ENCODE results near the gene GRIK3. TPM values are rescaled to one million over a fixed set of nuclear protein-coding genes. Genes with fewer than 3 reads are reported as not detected.

GRIK3 gene
- total and polyA plus RNA-seq, 8 donors: under 0.01 to 4.9 (median 0.46) TPM; not detected in 1

DNA sequence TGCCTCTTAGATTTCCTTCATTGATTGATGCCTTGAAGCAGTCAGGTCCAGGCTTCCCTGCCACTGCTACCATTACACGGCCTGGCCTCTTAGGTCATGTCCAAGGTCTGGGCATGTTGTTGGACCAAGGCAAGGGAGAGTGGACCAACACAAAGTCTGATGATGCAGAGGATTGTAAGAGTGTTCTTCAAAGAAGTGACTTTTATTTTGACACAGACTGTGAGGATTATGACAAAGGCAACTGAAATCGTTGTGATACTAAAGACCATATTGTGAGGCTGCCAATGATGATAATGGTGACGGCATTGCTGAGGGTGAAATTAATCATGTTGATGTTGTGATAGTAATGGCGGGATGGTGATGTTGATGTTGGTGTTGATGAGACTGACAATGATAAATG lies 149.5 kb downstream of the GRIK3 start:
- Histone ChIP-seq H3K4me1 (no peaks in the 10 kb centered on the region), H3K27ac (no peak overlapping the region), H3K4me3 (no peak overlapping the region), H3K27me3 (peaks cover 0 to 28% (median 0%) of the 10 kb centered on the region in 3 donors), H3K9me3 (no peaks in the 10 kb centered on the region), H3K36me3 (no peaks in the 10 kb centered on the region)
- TF ChIP-seq EP300 (IDR thresholded peaks at IDR 0.05): no peak
- no peak for TF ChIP-seq POLR2A (IDR thresholded peaks at IDR 0.05)
- TF ChIP-seq, protein P1, sequence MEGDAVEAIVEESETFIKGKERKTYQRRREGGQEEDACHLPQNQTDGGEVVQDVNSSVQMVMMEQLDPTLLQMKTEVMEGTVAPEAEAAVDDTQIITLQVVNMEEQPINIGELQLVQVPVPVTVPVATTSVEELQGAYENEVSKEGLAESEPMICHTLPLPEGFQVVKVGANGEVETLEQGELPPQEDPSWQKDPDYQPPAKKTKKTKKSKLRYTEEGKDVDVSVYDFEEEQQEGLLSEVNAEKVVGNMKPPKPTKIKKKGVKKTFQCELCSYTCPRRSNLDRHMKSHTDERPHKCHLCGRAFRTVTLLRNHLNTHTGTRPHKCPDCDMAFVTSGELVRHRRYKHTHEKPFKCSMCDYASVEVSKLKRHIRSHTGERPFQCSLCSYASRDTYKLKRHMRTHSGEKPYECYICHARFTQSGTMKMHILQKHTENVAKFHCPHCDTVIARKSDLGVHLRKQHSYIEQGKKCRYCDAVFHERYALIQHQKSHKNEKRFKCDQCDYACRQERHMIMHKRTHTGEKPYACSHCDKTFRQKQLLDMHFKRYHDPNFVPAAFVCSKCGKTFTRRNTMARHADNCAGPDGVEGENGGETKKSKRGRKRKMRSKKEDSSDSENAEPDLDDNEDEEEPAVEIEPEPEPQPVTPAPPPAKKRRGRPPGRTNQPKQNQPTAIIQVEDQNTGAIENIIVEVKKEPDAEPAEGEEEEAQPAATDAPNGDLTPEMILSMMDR (IDR thresholded peaks at IDR 0.05): no peak
- no peak for TF ChIP-seq POLR2AphosphoS5 (IDR thresholded peaks at IDR 0.05)
- DNase-seq: no peak
- 66 to 76% (median 68%) methylated on average over 4 of the region's 4 CpGs for WGBS, 5 donors
- intact Hi-C loops (cut with DNase I; ENCODE audit: low total_unique reads): no loop called here

DNA sequence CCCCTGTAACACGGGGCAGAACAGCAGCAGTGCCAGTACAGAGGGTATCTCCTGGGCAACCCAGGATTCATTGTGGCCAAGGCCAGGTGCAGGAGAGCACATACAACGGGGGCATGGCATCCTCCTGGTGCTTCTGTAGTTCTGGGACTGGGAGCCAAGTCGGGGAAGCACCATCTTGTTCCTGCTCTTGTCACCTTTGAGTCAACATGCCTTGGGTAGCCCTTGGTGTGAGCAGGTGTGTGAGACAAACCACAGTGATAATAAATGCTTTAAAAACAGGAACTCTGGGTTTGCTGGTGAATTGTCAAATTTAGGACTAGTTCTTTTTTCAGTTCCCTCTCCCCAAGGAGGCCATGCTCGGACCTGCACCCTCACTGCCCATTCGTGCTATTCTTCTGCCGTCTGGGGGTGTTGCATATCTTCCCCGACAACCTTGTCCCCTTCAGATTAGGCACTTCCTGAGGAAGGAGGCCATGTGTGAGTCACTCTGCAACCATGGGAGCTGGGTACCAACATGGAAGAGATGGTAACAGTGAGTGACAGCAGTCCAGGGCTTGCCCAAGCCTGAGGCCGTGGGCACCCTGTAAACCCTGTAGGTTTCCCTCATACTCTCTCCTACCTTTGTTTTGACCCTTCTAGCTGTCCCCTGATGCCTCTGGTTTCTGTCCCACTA lies 150.2 kb downstream of the GRIK3 start:
- 61 to 80% (median 72%) methylated on average over 8 of the region's 8 CpGs for WGBS, 5 donors
- intact Hi-C loops (cut with DNase I; ENCODE audit: low total_unique reads): no loop called here

DNA sequence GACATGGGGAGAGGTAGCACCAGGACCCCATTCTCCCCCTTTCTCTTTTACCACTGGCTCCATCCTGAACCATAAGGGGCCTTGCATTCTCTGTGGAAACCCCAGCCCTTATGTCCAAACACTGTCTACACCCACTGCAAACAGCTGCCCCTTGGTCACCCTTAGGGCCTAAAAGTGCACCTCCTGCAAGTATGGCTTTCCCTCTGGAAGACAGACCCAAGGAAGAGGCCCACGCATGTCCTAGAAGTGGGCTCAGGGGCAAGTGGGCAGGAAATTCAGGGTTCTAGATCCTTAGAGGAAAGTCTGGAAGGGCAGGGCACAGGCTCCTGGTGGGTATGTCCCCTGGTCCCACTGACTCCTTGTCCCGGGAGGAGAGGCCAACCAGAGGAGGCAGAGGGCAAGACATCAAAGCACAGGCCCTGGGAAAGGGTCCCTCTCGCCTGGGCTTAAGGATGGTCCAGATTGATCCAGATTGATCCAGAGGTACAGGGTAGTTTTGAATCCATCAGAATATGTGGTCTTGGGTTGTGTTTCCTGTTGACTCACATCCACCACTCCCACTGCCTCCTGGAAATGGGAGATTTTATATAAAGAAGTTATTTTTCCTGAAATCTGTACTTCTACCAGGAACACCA lies 150.9 kb downstream of the GRIK3 start:
- H3K27ac ChIP-seq: no peak overlapping the region
- no peak overlapping the region for H3K4me3 ChIP-seq
- intact Hi-C loops (cut with DNase I; ENCODE audit: low total_unique reads): no loop called here
- H3K9me3 ChIP-seq: no peaks in the 10 kb centered on the region
- peak in 1 of 2 donors; percentile 9 for DNase-seq
- H3K36me3 ChIP-seq: no peaks in the 10 kb centered on the region
- H3K4me1 ChIP-seq: no peaks in the 10 kb centered on the region
- no peak for TF ChIP-seq EP300 (IDR thresholded peaks at IDR 0.05)
- no peak for TF ChIP-seq POLR2A (IDR thresholded peaks at IDR 0.05)
- no peak for TF ChIP-seq POLR2AphosphoS5 (IDR thresholded peaks at IDR 0.05)
- TF ChIP-seq, protein P1 (IDR thresholded peaks at IDR 0.05): no peak
- H3K27me3 ChIP-seq: peaks cover 0 to 22% (median 5%) of the 10 kb centered on the region in 3 donors
- WGBS, 5 donors: 83 to 92% (median 86%) methylated on average over 3 of the region's 3 CpGs

More for the DNA sequence above, 150.2 kb downstream of the GRIK3 start:
- Histone ChIP-seq H3K4me3 (no peak overlapping the region), H3K36me3 (no peaks in the 10 kb centered on the region), H3K27me3 (peaks cover 0 to 28% (median 5%) of the 10 kb centered on the region in 3 donors), H3K4me1 (no peaks in the 10 kb centered on the region), H3K27ac (no peak overlapping the region), H3K9me3 (no peaks in the 10 kb centered on the region)
- peak in 1 of 2 donors; percentile 9 for DNase-seq
- TF ChIP-seq, protein P1 (IDR thresholded peaks at IDR 0.05): no peak
- TF ChIP-seq EP300 (IDR thresholded peaks at IDR 0.05): no peak
- TF ChIP-seq POLR2AphosphoS5 (IDR thresholded peaks at IDR 0.05): no peak
- TF ChIP-seq POLR2A (IDR thresholded peaks at IDR 0.05): no peak

DNA sequence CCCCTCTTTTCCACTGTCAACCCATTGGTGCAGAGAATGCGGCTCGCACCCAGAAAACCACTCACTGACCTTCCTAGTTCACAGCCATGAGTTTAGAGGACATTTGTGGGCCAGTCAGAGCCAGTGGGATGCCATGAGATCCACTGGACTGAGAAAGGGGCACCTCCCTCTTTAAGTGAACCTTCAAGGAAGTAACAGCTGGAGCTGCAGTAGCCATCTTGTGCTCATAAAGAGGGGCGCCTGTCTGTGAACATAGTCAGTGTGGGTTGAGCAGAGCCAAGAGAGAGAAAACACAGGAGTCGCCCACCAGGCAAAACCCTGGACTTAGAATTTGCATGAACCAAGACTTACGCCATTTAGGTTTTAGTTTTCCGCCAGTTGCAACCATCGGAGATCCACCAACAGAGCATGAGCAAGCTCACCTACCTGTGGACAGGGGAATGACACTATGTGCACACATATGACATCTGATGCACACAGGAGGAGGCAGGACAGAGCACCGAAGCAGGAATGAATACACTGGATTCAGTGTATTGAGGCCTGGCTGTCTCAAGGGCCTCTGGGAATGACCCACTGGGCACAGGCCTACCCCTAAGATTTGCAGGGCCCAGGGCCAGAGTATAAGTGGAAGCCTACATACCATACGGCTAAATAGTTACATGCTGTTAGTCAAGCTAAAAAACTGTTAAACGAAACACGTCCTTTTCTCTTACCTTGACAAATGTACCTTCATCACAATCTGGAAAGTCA lies 151.6 kb downstream of the GRIK3 start:
- Histone ChIP-seq H3K4me1 (no peaks in the 10 kb centered on the region), H3K9me3 (no peaks in the 10 kb centered on the region), H3K4me3 (no peak overlapping the region), H3K27ac (no peak overlapping the region), H3K27me3 (peaks cover 0 to 22% (median 5%) of the 10 kb centered on the region in 3 donors), H3K36me3 (no peaks in the 10 kb centered on the region)
- WGBS, 5 donors: 84 to 92% (median 89%) methylated on average over 11 of the region's 11 CpGs
- DNase-seq: peak in 1 of 2 donors; percentile 9
- intact Hi-C loops (cut with DNase I; ENCODE audit: low total_unique reads): no loop called here
- TF ChIP-seq, protein P1 (IDR thresholded peaks at IDR 0.05): no peak
- TF ChIP-seq EP300 (IDR thresholded peaks at IDR 0.05) (no peak), POLR2A (IDR thresholded peaks at IDR 0.05) (no peak), POLR2AphosphoS5 (IDR thresholded peaks at IDR 0.05) (no peak)

All from stomach (tissue), 9 donors.